ENCODE results near the gene CDH13.

CDH13 gene

GRCh38 chr16:83732536-83732935 is 1105.8 kb downstream of the CDH13 start:
- Histone ChIP-seq H3K9me3 (ENCODE audit: control insufficient read depth, insufficient read depth, low read depth, low read length) (no peaks in the 10 kb centered on the region), H3K27ac (ENCODE audit: extremely low read depth, low read depth, low read length) (no peak overlapping the region), H3K4me1 (ENCODE audit: control insufficient read depth, insufficient read depth, low read length) (0 out of 2 replicates have a peak, but pooled peaks cover 2% of the 10 kb centered on the region), H3K4me3 (ENCODE audit: low read depth, low read length) (no peak overlapping the region), H3K36me3 (ENCODE audit: control insufficient read depth in 2 of 2, insufficient read depth in 1 of 2, low read length in 2 of 2) (no peaks in the 10 kb centered on the region)
- CTCF ChIA-PET = no interaction called here
- TF ChIP-seq, protein P1, sequence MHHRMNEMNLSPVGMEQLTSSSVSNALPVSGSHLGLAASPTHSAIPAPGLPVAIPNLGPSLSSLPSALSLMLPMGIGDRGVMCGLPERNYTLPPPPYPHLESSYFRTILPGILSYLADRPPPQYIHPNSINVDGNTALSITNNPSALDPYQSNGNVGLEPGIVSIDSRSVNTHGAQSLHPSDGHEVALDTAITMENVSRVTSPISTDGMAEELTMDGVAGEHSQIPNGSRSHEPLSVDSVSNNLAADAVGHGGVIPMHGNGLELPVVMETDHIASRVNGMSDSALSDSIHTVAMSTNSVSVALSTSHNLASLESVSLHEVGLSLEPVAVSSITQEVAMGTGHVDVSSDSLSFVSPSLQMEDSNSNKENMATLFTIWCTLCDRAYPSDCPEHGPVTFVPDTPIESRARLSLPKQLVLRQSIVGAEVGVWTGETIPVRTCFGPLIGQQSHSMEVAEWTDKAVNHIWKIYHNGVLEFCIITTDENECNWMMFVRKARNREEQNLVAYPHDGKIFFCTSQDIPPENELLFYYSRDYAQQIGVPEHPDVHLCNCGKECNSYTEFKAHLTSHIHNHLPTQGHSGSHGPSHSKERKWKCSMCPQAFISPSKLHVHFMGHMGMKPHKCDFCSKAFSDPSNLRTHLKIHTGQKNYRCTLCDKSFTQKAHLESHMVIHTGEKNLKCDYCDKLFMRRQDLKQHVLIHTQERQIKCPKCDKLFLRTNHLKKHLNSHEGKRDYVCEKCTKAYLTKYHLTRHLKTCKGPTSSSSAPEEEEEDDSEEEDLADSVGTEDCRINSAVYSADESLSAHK (tag by site-specific recombination; IDR thresholded peaks at IDR 0.05) = no peak
- TF ChIP-seq ZNF549 (tag by site-specific recombination; IDR thresholded peaks at IDR 0.05) (no peak), ZNF416 (tag by site-specific recombination; IDR thresholded peaks at IDR 0.05) (no peak), ZNF530 (tag by site-specific recombination; IDR thresholded peaks at IDR 0.05; ENCODE audit: low read depth) (no peak), EGR2 (tag by site-specific recombination; IDR thresholded peaks at IDR 0.05; ENCODE audit: low read depth) (no peak), INSM2 (tag by site-specific recombination; IDR thresholded peaks at IDR 0.05) (no peak), ZSCAN30 (tag by site-specific recombination; IDR thresholded peaks at IDR 0.05) (no peak), ZNF785 (tag by site-specific recombination; IDR thresholded peaks at IDR 0.05) (no peak), ZNF132 (tag by site-specific recombination; IDR thresholded peaks at IDR 0.05; ENCODE audit: borderline replicate concordance) (no peak), ZNF324 (tag by site-specific recombination; IDR thresholded peaks at IDR 0.05) (no peak), KLF10 (tag by site-specific recombination; IDR thresholded peaks at IDR 0.05) (no peak), ZFP3 (tag by site-specific recombination; IDR thresholded peaks at IDR 0.05; ENCODE audit: low read depth) (no peak), ZNF223 (tag by site-specific recombination; IDR thresholded peaks at IDR 0.05) (no peak)
- TF ChIP-seq, protein P2, sequence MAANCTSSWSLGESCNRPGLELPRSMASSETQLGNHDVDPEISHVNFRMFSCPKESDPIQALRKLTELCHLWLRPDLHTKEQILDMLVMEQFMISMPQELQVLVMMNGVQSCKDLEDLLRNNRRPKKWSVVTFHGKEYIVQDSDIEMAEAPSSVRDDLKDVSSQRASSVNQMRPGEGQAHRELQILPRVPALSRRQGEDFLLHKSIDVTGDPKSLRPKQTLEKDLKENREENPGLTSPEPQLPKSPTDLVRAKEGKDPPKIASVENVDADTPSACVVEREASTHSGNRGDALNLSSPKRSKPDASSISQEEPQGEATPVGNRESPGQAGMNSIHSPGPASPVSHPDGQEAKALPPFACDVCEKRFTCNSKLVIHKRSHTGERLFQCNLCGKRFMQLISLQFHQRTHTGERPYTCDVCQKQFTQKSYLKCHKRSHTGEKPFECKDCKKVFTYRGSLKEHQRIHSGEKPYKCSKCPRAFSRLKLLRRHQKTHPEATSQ (tag by site-specific recombination; IDR thresholded peaks at IDR 0.05) = no peak
- POLR2A ChIA-PET = no interaction called here

GRCh38 chr16:83733301-83733700 is 1106.5 kb downstream of the CDH13 start:
- Histone ChIP-seq H3K4me3 (ENCODE audit: low read depth, low read length) (no peak overlapping the region), H3K9me3 (ENCODE audit: control insufficient read depth, insufficient read depth, low read depth, low read length) (no peaks in the 10 kb centered on the region), H3K36me3 (ENCODE audit: control insufficient read depth in 2 of 2, insufficient read depth in 1 of 2, low read length in 2 of 2) (no peaks in the 10 kb centered on the region), H3K4me1 (ENCODE audit: control insufficient read depth, insufficient read depth, low read length) (0 out of 2 replicates have a peak, but pooled peaks cover 5% of the 10 kb centered on the region), H3K27ac (ENCODE audit: extremely low read depth, low read depth, low read length) (no peak overlapping the region)
- POLR2A ChIA-PET = no interaction called here
- CTCF ChIA-PET = no interaction called here
- no peak for TF ChIP-seq ZNF747 (tag by site-specific recombination; IDR thresholded peaks at IDR 0.05)
- no peak for TF ChIP-seq ZNF558 (tag by site-specific recombination; IDR thresholded peaks at IDR 0.05)
- no peak for TF ChIP-seq ZNF768 (tag by site-specific recombination; IDR thresholded peaks at IDR 0.05)
- TF ChIP-seq SALL2 (tag by site-specific recombination; IDR thresholded peaks at IDR 0.05; ENCODE audit: borderline replicate concordance) = no peak
- TF ChIP-seq HOXC10 (CRISPR knock-in tag; IDR thresholded peaks at IDR 0.05) = no peak
- TF ChIP-seq ZNF658 (tag by site-specific recombination; IDR thresholded peaks at IDR 0.05) = no peak
- no peak for TF ChIP-seq YY2 (tag by site-specific recombination; IDR thresholded peaks at IDR 0.05)
- TF ChIP-seq, protein P3, sequence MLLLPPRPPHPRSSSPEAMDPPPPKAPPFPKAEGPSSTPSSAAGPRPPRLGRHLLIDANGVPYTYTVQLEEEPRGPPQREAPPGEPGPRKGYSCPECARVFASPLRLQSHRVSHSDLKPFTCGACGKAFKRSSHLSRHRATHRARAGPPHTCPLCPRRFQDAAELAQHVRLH (tag by site-specific recombination; IDR thresholded peaks at IDR 0.05) = no peak
- no peak for TF ChIP-seq SP7 (tag by site-specific recombination; IDR thresholded peaks at IDR 0.05)
- no peak for TF ChIP-seq MEIS1 (CRISPR knock-in tag; IDR thresholded peaks at IDR 0.05; ENCODE audit: borderline replicate concordance)
- TF ChIP-seq ZNF707 (tag by site-specific recombination; IDR thresholded peaks at IDR 0.05) = no peak
- no peak for TF ChIP-seq ZNF473 (tag by site-specific recombination; IDR thresholded peaks at IDR 0.05)
- no peak for TF ChIP-seq WT1 (tag by site-specific recombination; IDR thresholded peaks at IDR 0.05)
- no peak for TF ChIP-seq ZNF561 (tag by site-specific recombination; IDR thresholded peaks at IDR 0.05; ENCODE audit: borderline replicate concordance)
- TF ChIP-seq AEBP2 (tag by site-specific recombination; IDR thresholded peaks at IDR 0.05; ENCODE audit: borderline replicate concordance) = no peak

Data from HEK293 (cell line).